Lung (tissue), 12 donors: Measurements from ENCODE around the gene CCDC174. TPM values are rescaled to one million over a fixed set of nuclear protein-coding genes. Genes with fewer than 3 reads are reported as not detected.

Experiments
- ATAC-seq: fragments of 200-7000 bp; cut with Tn5 transposase; one replicate; pipeline ENCODE4 v1.9.1; 2020; ENCODE audit warnings: moderate number of reproducible peaks; ENCODE audit not compliant: insufficient read depth, low FRiP score
- DNase-seq, 3 donors: peaks; one replicate each; pipeline ENCODE4 v3.0.0-alpha.2; 2013 to 2017
- H3K27ac ChIP-seq, 2 donors: one replicate each; pipeline ENCODE4 v1.5.1; 2013; ENCODE audit warnings: mild to moderate bottlenecking in 2 of 2, moderate library complexity in 2 of 2, control low read depth in 1 of 2, inconsistent platforms in 1 of 2, low read depth in 1 of 2, low read length in 1 of 2
- H3K27me3 ChIP-seq, 3 donors: one replicate each; pipeline ENCODE4 v1.5.1; 2013; ENCODE audit warnings: low read length in 2 of 3; ENCODE audit not compliant: control insufficient read depth in 3 of 3, insufficient read depth in 3 of 3
- H3K36me3 ChIP-seq, 4 donors: one replicate each; pipeline ENCODE4 v1.5.1; 2013; ENCODE audit warnings: low read length in 4 of 4, mild to moderate bottlenecking in 1 of 4, moderate library complexity in 1 of 4; ENCODE audit not compliant: control insufficient read depth in 4 of 4, insufficient read depth in 4 of 4
- H3K4me1 ChIP-seq, 5 donors: one replicate each; pipeline ENCODE4 v1.5.1; 2013; ENCODE audit warnings: low read length in 5 of 5, mild to moderate bottlenecking in 2 of 5, moderate library complexity in 1 of 5; ENCODE audit not compliant: control insufficient read depth in 5 of 5, insufficient read depth in 5 of 5
- H3K4me3 ChIP-seq: one replicate; pipeline ENCODE4 v1.5.1; 2013; ENCODE audit warnings: mild to moderate bottlenecking, control low read depth, moderate library complexity
- H3K9ac ChIP-seq, 2 donors: one replicate each; pipeline ENCODE4 v1.5.1; 2013; ENCODE audit warnings: low read length in 2 of 2, control low read depth in 1 of 2; ENCODE audit not compliant: insufficient read depth in 1 of 2
- H3K9me3 ChIP-seq, 4 donors: one replicate each; pipeline ENCODE4 v1.5.1; 2013; ENCODE audit warnings: low read length in 3 of 4, mild to moderate bottlenecking in 1 of 4, moderate library complexity in 1 of 4; ENCODE audit not compliant: control insufficient read depth in 4 of 4, insufficient read depth in 3 of 4
- whole genome bisulfite sequencing, 2 donors: extraction: QIAGEN DNeasy Blood & Tissue Kit; methylation state at CpG; one replicate each; pipeline ENCODE4 v1.1.7; 2013; 5-methylcytosine and 5-hydroxymethylcytosine counted together
- polyA plus RNA-seq, 2 donors: library from polyadenylated mRNA; stranded (reverse); fragments of 200-250 nt; gene quantifications; one replicate each; pipeline ENCODE4 v1.2.1, GENCODE V29; 2013
- total RNA-seq, 2 donors: library from RNA; depleted of rRNA in 1 of 2; stranded (reverse); fragments of >200 nt in 1 of 2; gene quantifications; one replicate each; pipeline ENCODE4 v1.2.1, GENCODE V29; 2014 to 2021
- TF ChIP-seq, protein P1 (sequence below): IDR thresholded peaks from 2 replicates; pipeline ENCODE4 v1.5.1; 2012; ENCODE audit warnings: mild to moderate bottlenecking; ENCODE audit errors: control extremely low read depth, extremely low read depth
- donor health status: control.
- donor health status: control.
- donor health status: Bipolar disorder and iron deficiency.
- donor health status: healthy.
- donor health status: DM: yes; HTN: yes; CAD: no.

CCDC174 gene
- total and polyA plus RNA-seq, 4 donors, result 11.7 to 25.0 (median 19.7) TPM

DNA sequence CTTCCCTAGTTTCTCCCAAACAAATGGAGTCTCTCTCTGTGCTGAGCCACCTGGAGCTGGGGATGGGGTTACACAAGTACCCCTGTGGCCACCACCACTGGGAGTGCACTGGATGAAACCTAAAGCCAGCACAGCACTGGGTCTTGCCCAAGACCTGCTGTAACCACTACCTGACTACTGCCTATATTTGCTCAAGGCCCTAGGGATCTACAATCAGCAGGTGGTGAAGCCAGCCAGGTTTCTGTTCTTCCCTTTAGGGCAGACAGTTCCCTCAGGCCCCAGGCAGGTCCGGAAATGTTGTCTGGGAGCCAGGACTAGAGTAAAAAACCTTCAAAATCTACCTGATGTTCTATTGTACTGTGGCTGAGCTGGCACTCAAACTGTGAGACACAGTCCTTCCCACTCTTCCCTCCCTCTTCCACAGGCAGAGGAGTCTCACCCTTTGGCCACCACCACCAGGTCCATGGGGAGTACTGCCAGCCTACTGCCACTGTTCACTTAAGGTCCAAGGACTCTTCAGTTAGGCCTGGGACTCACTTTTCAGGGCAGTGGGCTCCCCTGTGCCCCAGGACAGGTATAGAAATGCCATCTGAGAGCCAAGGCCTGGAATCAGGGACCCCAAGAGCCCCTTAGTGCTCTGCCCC, 47.2 kb downstream of the CCDC174 start:
- H3K4me1 ChIP-seq, result peaks cover 0 to 4% (median 0%) of the 10 kb centered on the region in 5 donors
- H3K9ac ChIP-seq, result no peak overlapping the region
- H3K36me3 ChIP-seq, result no peaks in the 10 kb centered on the region
- H3K27me3 ChIP-seq, result no peaks in the 10 kb centered on the region
- TF ChIP-seq, protein P1, sequence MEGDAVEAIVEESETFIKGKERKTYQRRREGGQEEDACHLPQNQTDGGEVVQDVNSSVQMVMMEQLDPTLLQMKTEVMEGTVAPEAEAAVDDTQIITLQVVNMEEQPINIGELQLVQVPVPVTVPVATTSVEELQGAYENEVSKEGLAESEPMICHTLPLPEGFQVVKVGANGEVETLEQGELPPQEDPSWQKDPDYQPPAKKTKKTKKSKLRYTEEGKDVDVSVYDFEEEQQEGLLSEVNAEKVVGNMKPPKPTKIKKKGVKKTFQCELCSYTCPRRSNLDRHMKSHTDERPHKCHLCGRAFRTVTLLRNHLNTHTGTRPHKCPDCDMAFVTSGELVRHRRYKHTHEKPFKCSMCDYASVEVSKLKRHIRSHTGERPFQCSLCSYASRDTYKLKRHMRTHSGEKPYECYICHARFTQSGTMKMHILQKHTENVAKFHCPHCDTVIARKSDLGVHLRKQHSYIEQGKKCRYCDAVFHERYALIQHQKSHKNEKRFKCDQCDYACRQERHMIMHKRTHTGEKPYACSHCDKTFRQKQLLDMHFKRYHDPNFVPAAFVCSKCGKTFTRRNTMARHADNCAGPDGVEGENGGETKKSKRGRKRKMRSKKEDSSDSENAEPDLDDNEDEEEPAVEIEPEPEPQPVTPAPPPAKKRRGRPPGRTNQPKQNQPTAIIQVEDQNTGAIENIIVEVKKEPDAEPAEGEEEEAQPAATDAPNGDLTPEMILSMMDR, result no peak
- H3K27ac ChIP-seq, result no peak overlapping the region
- no peak overlapping the region for H3K4me3 ChIP-seq
- H3K9me3 ChIP-seq, result peaks cover 0 to 2% (median 0%) of the 10 kb centered on the region in 4 donors
- WGBS, 2 donors, result 92 to 100% methylated on average over 1 of the region's 1 CpG
- DNase-seq, result no peak
- ATAC-seq, result no peak

DNA sequence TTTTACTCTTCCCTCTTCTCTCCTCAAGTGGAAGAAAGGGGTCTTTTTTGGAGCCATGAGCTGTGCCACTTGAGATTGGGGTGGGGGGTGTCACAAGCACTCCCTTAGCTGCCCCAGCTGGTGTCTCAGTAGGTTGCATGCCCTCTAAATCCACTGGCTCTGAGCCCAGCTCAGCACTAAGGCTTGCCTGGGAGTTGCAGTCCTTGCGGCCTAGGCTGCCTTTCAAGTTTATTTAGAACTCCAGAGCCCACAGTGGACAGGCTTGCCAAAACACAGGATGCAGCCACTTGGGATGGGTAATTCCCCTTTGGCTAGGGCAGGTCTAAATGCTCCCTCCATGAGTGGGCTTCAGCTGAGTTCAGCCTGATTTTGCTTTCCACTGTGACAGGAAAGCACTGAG, 48.1 kb downstream of the CCDC174 start:
- DNase-seq, result peak in 1 of 3 donors; percentile 33
- 61 to 82% methylated on average over 1 of the region's 1 CpG for WGBS, 2 donors
- Histone ChIP-seq H3K4me3 (no peak overlapping the region), H3K27me3 (no peaks in the 10 kb centered on the region), H3K9me3 (peaks cover 0 to 2% (median 0%) of the 10 kb centered on the region in 4 donors), H3K4me1 (peaks cover 0 to 4% (median 0%) of the 10 kb centered on the region in 5 donors), H3K36me3 (no peaks in the 10 kb centered on the region), H3K27ac (no peak overlapping the region), H3K9ac (no peak overlapping the region)
- TF ChIP-seq, protein P1, result no peak
- no peak for ATAC-seq

DNA sequence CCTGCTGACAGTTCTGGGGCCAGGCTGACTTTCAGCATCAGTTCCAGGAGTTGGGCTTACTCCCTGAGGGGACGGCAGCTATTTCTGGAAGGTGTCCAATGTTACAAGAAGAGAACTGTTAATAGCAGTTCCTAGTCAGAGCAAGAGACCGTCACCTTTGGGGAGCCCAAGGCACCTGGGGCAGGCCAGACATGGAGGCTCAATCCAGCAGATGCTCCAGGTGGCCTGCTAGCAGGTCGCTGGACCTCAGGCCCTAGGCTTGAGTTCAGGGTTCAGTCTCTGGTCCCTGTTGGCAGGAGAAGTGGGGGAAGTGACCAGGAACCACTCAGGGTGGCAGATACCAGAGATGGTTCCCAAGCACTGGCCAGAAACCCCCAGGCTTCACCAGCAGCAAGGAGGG, 49.3 kb downstream of the CCDC174 start:
- H3K9me3 ChIP-seq, result peaks cover 0 to 2% (median 0%) of the 10 kb centered on the region in 4 donors
- ATAC-seq, result no peak
- TF ChIP-seq, protein P1, result no peak
- H3K36me3 ChIP-seq, result no peaks in the 10 kb centered on the region
- DNase-seq, result no peak
- no peaks in the 10 kb centered on the region for H3K27me3 ChIP-seq
- WGBS, 2 donors, result 76 to 87% methylated on average over 3 of the region's 3 CpGs
- H3K9ac ChIP-seq, result no peak overlapping the region
- H3K4me1 ChIP-seq, result peaks cover 0 to 4% (median 0%) of the 10 kb centered on the region in 5 donors
- H3K4me3 ChIP-seq, result no peak overlapping the region
- no peak overlapping the region for H3K27ac ChIP-seq
